Epithelial cell of proximal tubule (primary cell): Measurements from ENCODE around the gene UGT1A10. TPM values are rescaled to one million over a fixed set of nuclear protein-coding genes. Genes with fewer than 3 reads are reported as not detected.

ENCODE experiments used
- DNase-seq: peaks from one replicate; pipeline ENCODE4 v3.0.0-alpha.2; 2011; ENCODE audit warnings: low read depth
- H3K4me3 ChIP-seq: 2 replicates; pipeline ENCODE4 v1.5.1; 2011; ENCODE audit warnings: low read depth, mild to moderate bottlenecking, low read length
- CTCF ChIP-seq: conservative IDR thresholded peaks from 2 replicates; pipeline ENCODE4 v1.5.1; 2012; ENCODE audit warnings: low read depth, mild to moderate bottlenecking, low read length
- total RNA-seq: library from RNA; depleted of rRNA; stranded (reverse); fragments of >200 nt; gene quantifications from 2 replicates; pipeline ENCODE4 v1.2.3, GENCODE V29; 2015

UGT1A10 gene
- total RNA-seq, 1 donor from 2014 or later: not detected

GRCh38 chr2:233768076-233768475 lies 131.8 kb downstream of the UGT1A10 start:
- no peak for TF ChIP-seq CTCF
- DNase-seq: no peak
- H3K4me3 ChIP-seq: no peak overlapping the region

GRCh38 chr2:233769260-233769659 lies 133.0 kb downstream of the UGT1A10 start:
- TF ChIP-seq CTCF: no peak
- no peak overlapping the region for H3K4me3 ChIP-seq
- no peak for DNase-seq

- DNase-seq: no peak
- TF ChIP-seq CTCF: no peak
- no peak overlapping the region for H3K4me3 ChIP-seq
Measured at GRCh38 chr2:233772153-233772552, 135.9 kb downstream of the UGT1A10 start.

- TF ChIP-seq CTCF: no peak
- H3K4me3 ChIP-seq: no peak overlapping the region
- DNase-seq: no peak
Measured at GRCh38 chr2:233772583-233772982, 136.3 kb downstream of the UGT1A10 start.

- no peak for DNase-seq
- H3K4me3 ChIP-seq: no peak overlapping the region
- no peak for TF ChIP-seq CTCF
Measured at GRCh38 chr2:233773854-233774253, 137.6 kb downstream of the UGT1A10 start.

- TF ChIP-seq CTCF: no peak
- DNase-seq: no peak
- no peak overlapping the region for H3K4me3 ChIP-seq
Measured at GRCh38 chr2:233775414-233775813, 139.2 kb downstream of the UGT1A10 start.

GRCh38 chr2:233778030-233778429 lies 141.8 kb downstream of the UGT1A10 start, which contains the start of gene MROH2A:
Gene MROH2A (plus strand): TSS chr2:233778330. CDS start chr2:233779359, 1,029 bp downstream.
- no peak for DNase-seq
- no peak for TF ChIP-seq CTCF
- H3K4me3 ChIP-seq: no peak within 1 kb of the TSS
